ENCODE measurements around the gene MCUB.

The MCUB gene

GRCh38 chr4:109733728-109734127 lies 173.7 kb downstream of the MCUB start:
- no peak for DNase-seq

GRCh38 chr4:109735566-109736365 lies 175.7 kb downstream of the MCUB start:
- no peak for DNase-seq

All from DMS79 treated with DMSO at 0.1 percent for 48 hours (cell line).